T-helper 2 cell treated with Interferon-gamma antibody and Interleukin-4, amounts not matched to agents 100 ng/mL and 5 ng/mL, for 36 hours (primary cell): ENCODE data around the gene NUP62CL. TPM values are rescaled to one million over a fixed set of nuclear protein-coding genes. Genes with fewer than 3 reads are reported as not detected.

Experiments
- intact Hi-C: fragments of 100-400 bp; cut with micrococcal nuclease; formaldehyde crosslinking; loops from one replicate; pipeline ENCODE4 v1.15.1; 2023
- total RNA-seq: library from RNA; stranded (reverse); gene quantifications from 2 replicates; pipeline ENCODE4 v1.2.3, GENCODE V29; 2022

NUP62CL gene
- total RNA-seq, 1 donor from 2014 or later = 1.5 TPM

- intact Hi-C loops = no loop called here
These were observed 51.2 kb downstream of the NUP62CL start for GRCh38 chrX:107154787-107155620.

GRCh38 chrX:107153005-107153404, 53.2 kb downstream of the NUP62CL start:
- intact Hi-C loops = no loop called here

GRCh38 chrX:107146670-107147069, 59.6 kb downstream of the NUP62CL start:
- intact Hi-C loops = no loop called here

GRCh38 chrX:107135965-107136307, 70.3 kb downstream of the NUP62CL start:
- intact Hi-C loops = no loop called here

GRCh38 chrX:107135049-107135964, 70.9 kb downstream of the NUP62CL start:
- intact Hi-C loops = no loop called here

- intact Hi-C loops = no loop called here
These were observed 82.5 kb downstream of the NUP62CL start for GRCh38 chrX:107123750-107124149.

- intact Hi-C loops = loop anchor here (5.0 kb wide), 2 partner anchors 117 to 658 kb away; partner anchors contain the start of genes MORC4, NCBP2L and TSC22D3
These were observed 87.0 kb downstream of the NUP62CL start for GRCh38 chrX:107119283-107119682.

- intact Hi-C loops = loop anchor here (1.0 to 5.0 kb wide), 5 partner anchors 88 to 973 kb away; partner anchors contain the start of genes ATG4A, DNAAF6, MORC4 and NCBP2L
These were observed 87.7 kb downstream of the NUP62CL start, which contains the start of gene RBM41 for GRCh38 chrX:107118322-107119147. TSS of gene RBM41 (minus strand) at chrX:107118822. CDS start at chrX:107118773, 49 bp downstream.

GRCh38 chrX:107117993-107118321, 88.3 kb downstream of the NUP62CL start:
- intact Hi-C loops = loop anchor here (1.0 to 5.0 kb wide), 5 partner anchors 88 to 973 kb away; partner anchors contain the start of genes ATG4A, DNAAF6, MORC4 and NCBP2L

- intact Hi-C loops = no loop called here
These were observed 98.8 kb downstream of the NUP62CL start for GRCh38 chrX:107107459-107107858.

GRCh38 chrX:107102980-107103379, 103.3 kb downstream of the NUP62CL start:
- intact Hi-C loops = no loop called here

- intact Hi-C loops = no loop called here
These were observed 130.1 kb downstream of the NUP62CL start for GRCh38 chrX:107076158-107076557.

Other genes starting within 250 kb of the NUP62CL start
- gene MORC4, start 206.2 kb downstream of the NUP62CL start, total RNA-seq = 6.0 and 7.4 TPM in 2 replicates
- 14.1 and 17.0 TPM in 2 replicates for gene RBM41, start 87.6 kb downstream of the NUP62CL start, total RNA-seq
- gene DNAAF6, start 178 bp upstream of the NUP62CL start, total RNA-seq = not detected in 2 replicates
- gene FRMPD3, start 243.2 kb upstream of the NUP62CL start, total RNA-seq = 0.02 TPM in 1 of 2 replicates, not detected in the other